ENCODE measurements around the gene DEFB128. TPM values are rescaled to one million over a fixed set of nuclear protein-coding genes. Genes with fewer than 3 reads are reported as not detected.

Gene DEFB128
- total RNA-seq, 1 experiment from 2014 or later: not detected

GRCh38 chr20:168876-169275 lies 20.6 kb downstream of the DEFB128 start:
- Histone ChIP-seq H3K27me3 (ENCODE audit: insufficient read depth, low read depth) (peaks cover 44% of the 10 kb centered on the region), H3K79me2 (ENCODE audit: low read depth) (no peaks in the 10 kb centered on the region), H3K9me3 (ENCODE audit: insufficient read depth, low read depth) (0 out of 2 replicates have a peak, but pooled peaks cover 2% of the 10 kb centered on the region), H4K20me1 (ENCODE audit: insufficient read depth) (no peaks in the 10 kb centered on the region; the same call in 1 of the 2 replicates), H3K9me2 (ENCODE audit: insufficient read depth) (no peaks in the 10 kb centered on the region), H3K27ac (no peak overlapping the region), H2AFZ (no peak overlapping the region), H3K36me3 (ENCODE audit: low read depth) (no peaks in the 10 kb centered on the region), H3K4me3 (no peak overlapping the region), H3K4me1 (replicated peaks; ENCODE audit: insufficient read depth) (no peaks in the 10 kb centered on the region), H3F3A (ENCODE audit: insufficient read depth, low read depth) (no peaks in the 10 kb centered on the region), H3K4me2 (no peak overlapping the region)
- POLR2A ChIA-PET (ENCODE audit: unreplicated experiment): no interaction called here
- no peak for DNase-seq
- CTCF ChIA-PET: no interaction called here
- no TSS peak for BruUV-seq (replicated peaks)
- intact Hi-C loops (cut with micrococcal nuclease; ENCODE audit: unreplicated experiment): no loop called here
- TF ChIP-seq CTCF (conservative IDR thresholded peaks at IDR 0.05) (no peak), EZH2 (IDR thresholded peaks at IDR 0.05; ENCODE audit: low read depth) (no peak)

- no peaks in the 10 kb centered on the region for H3F3A ChIP-seq (ENCODE audit: insufficient read depth, low read depth)
- no TSS peak for BruUV-seq (replicated peaks)
- no peaks in the 10 kb centered on the region for H3K79me2 ChIP-seq (ENCODE audit: low read depth)
- H3K4me3 ChIP-seq: no peak overlapping the region
- no peak for DNase-seq
- intact Hi-C loops (cut with micrococcal nuclease; ENCODE audit: unreplicated experiment): no loop called here
- no peaks in the 10 kb centered on the region for H3K4me1 ChIP-seq (replicated peaks; ENCODE audit: insufficient read depth)
- no peaks in the 10 kb centered on the region for H3K9me2 ChIP-seq (ENCODE audit: insufficient read depth)
- 0 out of 2 replicates have a peak, but pooled peaks cover 2% of the 10 kb centered on the region for H3K9me3 ChIP-seq (ENCODE audit: insufficient read depth, low read depth)
- TF ChIP-seq CTCF (conservative IDR thresholded peaks at IDR 0.05): no peak
- TF ChIP-seq EZH2 (IDR thresholded peaks at IDR 0.05; ENCODE audit: low read depth): no peak
- H2AFZ ChIP-seq: no peak overlapping the region
- CTCF ChIA-PET: no interaction called here
- H4K20me1 ChIP-seq (ENCODE audit: insufficient read depth): no peaks in the 10 kb centered on the region; the same call in 1 of the 2 replicates
- H3K4me2 ChIP-seq: no peak overlapping the region
- no peaks in the 10 kb centered on the region for H3K36me3 ChIP-seq (ENCODE audit: low read depth)
- H3K27me3 ChIP-seq (ENCODE audit: insufficient read depth, low read depth): peaks cover 26% of the 10 kb centered on the region
- no peak overlapping the region for H3K27ac ChIP-seq
- POLR2A ChIA-PET (ENCODE audit: unreplicated experiment): no interaction called here
Measured at GRCh38 chr20:164618-165017, 24.9 kb downstream of the DEFB128 start.

- TF ChIP-seq EZH2 (IDR thresholded peaks at IDR 0.05; ENCODE audit: low read depth): no peak
- no peak for TF ChIP-seq CTCF (conservative IDR thresholded peaks at IDR 0.05)
- no peaks in the 10 kb centered on the region for H3F3A ChIP-seq (ENCODE audit: insufficient read depth, low read depth)
- ChIA-PET CTCF (no interaction called here), POLR2A (ENCODE audit: unreplicated experiment) (no interaction called here)
- no peak for DNase-seq
- no peaks in the 10 kb centered on the region for H4K20me1 ChIP-seq (ENCODE audit: insufficient read depth)
- H3K36me3 ChIP-seq (ENCODE audit: low read depth): no peaks in the 10 kb centered on the region
- no peaks in the 10 kb centered on the region for H3K9me3 ChIP-seq (ENCODE audit: insufficient read depth, low read depth)
- no peaks in the 10 kb centered on the region for H3K9me2 ChIP-seq (ENCODE audit: insufficient read depth)
- BruUV-seq (replicated peaks): no TSS peak
- H3K4me3 ChIP-seq: no peak within 1 kb of the TSS
- intact Hi-C loops (cut with micrococcal nuclease; ENCODE audit: unreplicated experiment): no loop called here
- H3K4me2 ChIP-seq: no peak within 1 kb of the TSS
- no peak within 1 kb of the TSS for H2AFZ ChIP-seq
- H3K4me1 ChIP-seq (replicated peaks; ENCODE audit: insufficient read depth): no peaks in the 10 kb centered on the region
- H3K79me2 ChIP-seq (ENCODE audit: low read depth): no peaks in the 10 kb centered on the region
- no peak within 1 kb of the TSS for H3K27ac ChIP-seq
- H3K27me3 ChIP-seq (ENCODE audit: insufficient read depth, low read depth): peaks cover 47% of the 10 kb centered on the region
Measured at GRCh38 chr20:157154-157553, 32.4 kb downstream of the DEFB128 start, which contains the start of gene DEFB127. DEFB127 (plus strand) TSS chr20:157454; CDS start chr20:157545, 91 bp downstream.

Measured in PC-9 (cell line).